Neural cell (in vitro differentiated cells): ENCODE measurements around the gene RGS19. TPM values are rescaled to one million over a fixed set of nuclear protein-coding genes. Genes with fewer than 3 reads are reported as not detected.

Experiments
- H2AFZ ChIP-seq: fragments of 200-600, 300-800 bp; sonication (generic), shearing (Covaris generic); 2 replicates; pipeline ENCODE4 v1.6.0; 2014; ENCODE audit warnings: low read depth, mild to moderate bottlenecking, antibody characterized with exemption, low read length, moderate library complexity
- H3F3A ChIP-seq: fragments of 200-600 bp; shearing (Covaris generic); 2 replicates; pipeline ENCODE4 v1.6.1; 2016; ENCODE audit warnings: mild to moderate bottlenecking, moderate library complexity, mixed read lengths, antibody characterized with exemption, low read length; ENCODE audit not compliant: insufficient read depth, poor library complexity, severe bottlenecking
- H3K27ac ChIP-seq: fragments of 200-600, 300-800 bp; sonication (generic), shearing (Covaris generic); 2 replicates; pipeline ENCODE4 v1.5.1; 2014; ENCODE audit warnings: mild to moderate bottlenecking, low read length, moderate library complexity
- H3K27me3 ChIP-seq: fragments of 300-800, 200-600 bp; sonication (generic), shearing (Covaris generic); 2 replicates; pipeline ENCODE4 v1.6.0; 2014; ENCODE audit warnings: mild to moderate bottlenecking, low read depth, low read length, moderate library complexity; ENCODE audit not compliant: insufficient read depth
- H3K36me3 ChIP-seq: fragments of 300-800, 200-600 bp; sonication (generic), shearing (Covaris generic); 2 replicates; pipeline ENCODE4 v1.5.1; 2014; ENCODE audit warnings: mild to moderate bottlenecking, antibody characterized with exemption, low read length, moderate library complexity; ENCODE audit not compliant: insufficient read depth
- H3K4me2 ChIP-seq: fragments of 300-800, 200-600 bp; sonication (generic), shearing (Covaris generic); 2 replicates; pipeline ENCODE4 v1.6.0; 2014; ENCODE audit warnings: mild to moderate bottlenecking, low read length
- H3K4me3 ChIP-seq: fragments of 300-800, 200-600 bp; sonication (generic), shearing (Covaris generic); 2 replicates; pipeline ENCODE4 v1.5.1; 2014; ENCODE audit warnings: mild to moderate bottlenecking, low read length, moderate library complexity
- H3K79me2 ChIP-seq: fragments of 200-600 bp; shearing (Covaris generic); replicated peaks from 2 replicates; pipeline ENCODE4 v1.6.0; 2014; ENCODE audit warnings: mild to moderate bottlenecking, low read length, moderate library complexity; ENCODE audit not compliant: insufficient read depth
- H3K9ac ChIP-seq: fragments of 300-800, 200-600 bp; sonication (generic), shearing (Covaris generic); 2 replicates; pipeline ENCODE4 v1.6.1; 2016; ENCODE audit warnings: mild to moderate bottlenecking, low read length, mixed read lengths
- H3K9me2 ChIP-seq: fragments of 200-600 bp; shearing (Covaris generic); 2 replicates; pipeline ENCODE4 v1.6.1; 2016; ENCODE audit warnings: mild to moderate bottlenecking, low read length, mixed read lengths; ENCODE audit not compliant: insufficient read depth
- H3K9me3 ChIP-seq: fragments of 200-600, 300-800 bp; sonication (generic), shearing (Covaris generic); 2 replicates; pipeline ENCODE4 v1.6.1; 2016; ENCODE audit warnings: mild to moderate bottlenecking, mixed run types, low read length, moderate library complexity, mixed read lengths
- H4K20me1 ChIP-seq: fragments of 200-600 bp; shearing (Covaris generic); 2 replicates; pipeline ENCODE4 v1.6.1; 2016; ENCODE audit warnings: mild to moderate bottlenecking, mixed run types; ENCODE audit not compliant: insufficient read depth
- CTCF ChIP-seq: fragments of 450-650 bp; IDR thresholded peaks from 2 replicates; pipeline ENCODE4 v1.5.1; 2014; ENCODE audit warnings: antibody characterized with exemption, mild to moderate bottlenecking, moderate library complexity; ENCODE audit not compliant: poor library complexity, severe bottlenecking
- EP300 ChIP-seq: fragments of 450-650 bp; conservative IDR thresholded peaks from 2 replicates; pipeline ENCODE4 v1.6.1; 2014; ENCODE audit warnings: antibody characterized with exemption, mild to moderate bottlenecking, moderate library complexity; ENCODE audit not compliant: poor library complexity, severe bottlenecking
- EZH2 ChIP-seq: fragments of 200-600, 300-800 bp; shearing (Covaris generic), sonication (generic); IDR thresholded peaks from 2 replicates; pipeline ENCODE4 v1.6.1; 2014; ENCODE audit warnings: antibody characterized with exemption, low read length, borderline replicate concordance, mild to moderate bottlenecking; ENCODE audit not compliant: insufficient read depth, poor library complexity, severe bottlenecking
- MXI1 ChIP-seq: fragments of 450-650 bp; conservative IDR thresholded peaks from 2 replicates; pipeline ENCODE4 v1.6.1; 2014; ENCODE audit warnings: antibody characterized with exemption, mild to moderate bottlenecking; ENCODE audit not compliant: poor library complexity, severe bottlenecking
- POLR2AphosphoS5 ChIP-seq: IDR thresholded peaks from 2 replicates; pipeline ENCODE4 v1.6.1; 2012
- RAD21 ChIP-seq: fragments of 450-650 bp; conservative IDR thresholded peaks from 2 replicates; pipeline ENCODE4 v1.6.1; 2014; ENCODE audit warnings: antibody characterized with exemption, mild to moderate bottlenecking, moderate library complexity
- REST ChIP-seq: IDR thresholded peaks from 2 replicates; pipeline ENCODE4 v1.6.1; 2012; ENCODE audit warnings: borderline replicate concordance
- SMC3 ChIP-seq: fragments of 450-650 bp; conservative IDR thresholded peaks from 2 replicates; pipeline ENCODE4 v1.6.1; 2014; ENCODE audit warnings: antibody characterized with exemption, mild to moderate bottlenecking, moderate library complexity; ENCODE audit not compliant: poor library complexity
- TAF1 ChIP-seq: IDR thresholded peaks from 2 replicates; pipeline ENCODE4 v1.6.1; 2012; ENCODE audit warnings: low read depth
- polyA plus RNA-seq: library from polyadenylated mRNA; depleted of rRNA; stranded (reverse); fragments of >200 nt; gene quantifications from 2 replicates; pipeline ENCODE4 v1.2.3, GENCODE V29; 2014

RGS19 gene
- polyA plus RNA-seq, 1 donor from 2014 or later, result 3.4 TPM

DNA sequence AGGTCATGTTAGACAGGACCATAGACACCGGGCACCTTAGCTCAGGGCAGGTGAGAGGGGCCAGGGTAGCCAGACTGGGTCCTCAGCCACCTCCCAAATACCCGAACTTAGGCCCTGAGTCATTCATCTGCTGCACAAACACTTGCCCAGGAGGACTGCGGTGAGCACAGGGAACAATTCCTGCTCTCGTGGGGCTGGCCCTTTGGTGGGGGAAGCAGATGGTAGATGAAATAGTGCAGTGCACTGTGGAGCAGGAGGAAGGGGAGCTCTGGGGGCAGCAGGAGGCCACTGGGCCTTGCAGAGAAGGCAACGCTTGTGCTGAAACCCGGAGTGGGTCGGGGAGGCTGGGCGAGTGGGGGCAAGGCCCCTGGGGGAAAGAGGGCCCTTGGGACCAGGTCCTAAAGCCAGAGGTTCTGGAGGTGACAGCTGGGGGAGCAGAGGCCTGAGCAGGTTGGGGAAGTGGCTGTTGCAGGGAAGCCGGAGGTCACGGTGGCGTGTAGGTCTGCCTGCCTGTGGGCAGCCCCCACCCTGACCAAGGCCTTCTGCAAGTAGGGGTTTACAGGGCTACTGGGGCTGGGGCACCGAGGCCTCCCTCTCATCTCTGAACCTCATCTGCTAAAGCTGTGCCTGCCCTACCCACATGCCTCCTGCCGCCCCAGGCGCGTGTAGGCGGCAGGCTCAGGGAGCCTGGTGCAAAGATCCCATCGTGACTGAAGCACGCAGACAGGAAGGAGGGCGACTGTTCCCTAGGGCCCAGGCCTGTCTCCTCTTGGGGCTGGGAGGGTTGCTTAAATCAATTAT, 32.7 kb upstream of the RGS19 start:
- Histone ChIP-seq H3K9me2 (no peaks in the 10 kb centered on the region), H3K9ac (no peak overlapping the region), H2AFZ (no peak overlapping the region), H3K79me2 (no peaks in the 10 kb centered on the region), H3K36me3 (no peaks in the 10 kb centered on the region), H3K9me3 (no peaks in the 10 kb centered on the region), H3K4me3 (no peak overlapping the region), H3K27ac (no peak overlapping the region), H3F3A (no peaks in the 10 kb centered on the region), H3K27me3 (no peaks in the 10 kb centered on the region), H3K4me2 (no peak overlapping the region), H4K20me1 (no peaks in the 10 kb centered on the region)
- TF ChIP-seq SMC3 (no peak), CTCF (no peak), EZH2 (no peak), EP300 (no peak), MXI1 (no peak), POLR2AphosphoS5 (no peak), RAD21 (no peak), TAF1 (no peak), REST (no peak)

- Histone ChIP-seq H3K9me3 (no peaks in the 10 kb centered on the region), H3K9me2 (no peaks in the 10 kb centered on the region), H2AFZ (no peak overlapping the region), H3K36me3 (no peaks in the 10 kb centered on the region), H3K79me2 (no peaks in the 10 kb centered on the region), H3F3A (no peaks in the 10 kb centered on the region), H3K9ac (no peak overlapping the region), H3K4me3 (no peak overlapping the region), H3K4me2 (no peak overlapping the region), H3K27me3 (no peaks in the 10 kb centered on the region), H3K27ac (no peak overlapping the region), H4K20me1 (no peaks in the 10 kb centered on the region)
- TF ChIP-seq MXI1, result no peak
- TF ChIP-seq EP300, result no peak
- no peak for TF ChIP-seq POLR2AphosphoS5
- TF ChIP-seq REST, result no peak
- TF ChIP-seq SMC3, result no peak
- TF ChIP-seq TAF1, result no peak
- no peak for TF ChIP-seq CTCF
- TF ChIP-seq RAD21, result no peak
- no peak for TF ChIP-seq EZH2
Measured at GRCh38 chr20:64110411-64111068, 31.2 kb upstream of the RGS19 start.
